GM23248 (cell line): ENCODE data around the gene CPNE9. TPM values are rescaled to one million over a fixed set of nuclear protein-coding genes. Genes with fewer than 3 reads are reported as not detected.

Experiments used
- DNase-seq: peaks from one replicate; pipeline ENCODE4 v3.0.0-alpha.2; 2015
- H2AFZ ChIP-seq: fragments of 200-600 bp; sonication (generic); 2 replicates; pipeline ENCODE4 v1.6.1; 2016; ENCODE audit warnings: antibody characterized with exemption
- H3F3A ChIP-seq: fragments of 200-600 bp; sonication (generic); 2 replicates; pipeline ENCODE4 v1.6.1; 2016; ENCODE audit warnings: mild to moderate bottlenecking, antibody characterized with exemption, mixed run types; ENCODE audit not compliant: insufficient read depth
- H3K27ac ChIP-seq: fragments of 200-600 bp; sonication (generic); 2 replicates; pipeline ENCODE4 v1.5.1; 2016; ENCODE audit warnings: mild to moderate bottlenecking
- H3K27me3 ChIP-seq: fragments of 200-600 bp; sonication (generic); replicated peaks from 2 replicates; pipeline ENCODE4 v1.6.1; 2016; ENCODE audit warnings: mild to moderate bottlenecking; ENCODE audit not compliant: insufficient read depth
- H3K36me3 ChIP-seq: fragments of 200-600 bp; sonication (generic); 2 replicates; pipeline ENCODE4 v1.6.1; 2016; ENCODE audit warnings: low read depth, mild to moderate bottlenecking
- H3K4me1 ChIP-seq: fragments of 200-600 bp; sonication (generic); 2 replicates; pipeline ENCODE4 v1.6.1; 2016; ENCODE audit warnings: mild to moderate bottlenecking; ENCODE audit not compliant: insufficient read depth
- H3K4me2 ChIP-seq: fragments of 200-600 bp; sonication (generic); one replicate; pipeline ENCODE4 v1.6.1; 2016; ENCODE audit warnings: mild to moderate bottlenecking; ENCODE audit not compliant: unreplicated experiment
- H3K4me3 ChIP-seq: fragments of 200-600 bp; sonication (generic); 2 replicates; pipeline ENCODE4 v1.5.1; 2016; ENCODE audit warnings: mild to moderate bottlenecking
- H3K79me2 ChIP-seq: fragments of 200-600 bp; sonication (generic); 2 replicates; pipeline ENCODE4 v1.6.1; 2016; ENCODE audit warnings: mild to moderate bottlenecking; ENCODE audit not compliant: insufficient read depth
- H3K9ac ChIP-seq: fragments of 200-600 bp; sonication (generic); 2 replicates; pipeline ENCODE4 v1.6.1; 2016; ENCODE audit warnings: mild to moderate bottlenecking
- H3K9me2 ChIP-seq: fragments of 200-600 bp; sonication (generic); 2 replicates; pipeline ENCODE4 v1.6.1; 2016; ENCODE audit warnings: mixed run types, mild to moderate bottlenecking, moderate library complexity; ENCODE audit not compliant: insufficient read depth
- H3K9me3 ChIP-seq: fragments of 200-600 bp; sonication (generic); one replicate; pipeline ENCODE4 v1.6.1; 2017; ENCODE audit warnings: low read depth
- H4K20me1 ChIP-seq: fragments of 200-600 bp; sonication (generic); 2 replicates; pipeline ENCODE4 v1.6.0; 2016; ENCODE audit not compliant: insufficient read depth
- EZH2 ChIP-seq: fragments of 200-600 bp; sonication (generic); IDR thresholded peaks from 2 replicates; pipeline ENCODE4 v1.6.1; 2018; ENCODE audit warnings: antibody characterized with exemption, mild to moderate bottlenecking; ENCODE audit not compliant: insufficient read depth, poor library complexity, severe bottlenecking
- EZH2phosphoT487 ChIP-seq: fragments of 200-600 bp; sonication (generic); IDR thresholded peaks from 2 replicates; pipeline ENCODE4 v1.6.1; 2018; ENCODE audit warnings: antibody characterized with exemption, moderate library complexity, mild to moderate bottlenecking, low read depth; ENCODE audit not compliant: insufficient read depth
- WGBS, 2 experiments: methylation state at CpG; one replicate each; pipeline ENCODE4 v1.1.6; 2015 to 2017; ENCODE audit warnings: low lambda C conversion rate in 2 of 2, low coverage in 1 of 2; ENCODE audit errors: missing lambda C conversion rate in 2 of 2; 5-methylcytosine and 5-hydroxymethylcytosine counted together
- in situ Hi-C: fragments of 300-500 bp; cut with MboI; formaldehyde crosslinking; loops from 2 replicates; pipeline ENCODE4 v1.15.0; 2020
- polyA plus RNA-seq: library from polyadenylated mRNA; unstranded; fragments of >200 nt; fragmentation: Nextera tagmentation; extraction: Ambion mirVana; gene quantifications from 2 replicates; pipeline ENCODE4 v1.2.1, GENCODE V29; 2016
- total RNA-seq: library from RNA; depleted of rRNA; stranded (reverse); fragments of >200 nt; shearing (Covaris generic); gene quantifications from 2 replicates; pipeline ENCODE4 v1.2.3, GENCODE V29; 2014; rRNA removed

The CPNE9 gene
- total RNA-seq (not detected in 2 replicates), polyA plus RNA-seq (not detected in 2 replicates)

GRCh38 chr3:9703736-9704346 lies at the start of gene CPNE9:
TSS of gene CPNE9 (plus strand) at chr3:9703833. CDS start at chr3:9703997, 164 bp downstream.
- Histone ChIP-seq H3K9ac (no peak within 1 kb of the TSS), H2AFZ (no peak within 1 kb of the TSS), H3K79me2 (no peaks in the 10 kb centered on the region), H3K27me3 (peaks cover 10% of the 10 kb centered on the region; the same call in 1 of the 2 replicates), H3K9me2 (no peaks in the 10 kb centered on the region), H3F3A (no peaks in the 10 kb centered on the region), H4K20me1 (no peaks in the 10 kb centered on the region), H3K4me2 (peak within 1 kb of the TSS; percentile 57), H3K36me3 (no peaks in the 10 kb centered on the region), H3K9me3 (no peaks in the 10 kb centered on the region), H3K27ac (no peak within 1 kb of the TSS), H3K4me1 (peaks cover 3% of the 10 kb centered on the region; the same call in 1 of the 2 replicates), H3K4me3 (peak within 1 kb of the TSS; percentile 58)
- WGBS, 2 experiments: 3 to 4% methylated on average over 36 to 49 of the region's 56 CpGs
- no peak for TF ChIP-seq EZH2phosphoT487
- no peak for TF ChIP-seq EZH2
- in situ Hi-C loops: no loop called here
- peak; percentile 32 for DNase-seq

GRCh38 chr3:9659849-9660248 lies 43.8 kb upstream of the CPNE9 start:
- WGBS, 2 experiments: 95 to 97% methylated on average over 4 of the region's 4 CpGs
- no peaks in the 10 kb centered on the region for H3K9me3 ChIP-seq
- H3K9me2 ChIP-seq: no peaks in the 10 kb centered on the region
- no peak overlapping the region for H3K9ac ChIP-seq
- no peak for DNase-seq
- no peak overlapping the region for H3K4me3 ChIP-seq
- no peak overlapping the region for H2AFZ ChIP-seq
- H3F3A ChIP-seq: no peaks in the 10 kb centered on the region
- H3K36me3 ChIP-seq: peaks cover 28% of the 10 kb centered on the region
- H3K27me3 ChIP-seq: no peaks in the 10 kb centered on the region
- in situ Hi-C loops: loop anchor here (25.0 kb wide), 1 partner anchor 298 kb away; the partner anchor contains the start of gene THUMPD3
- no peak overlapping the region for H3K27ac ChIP-seq
- TF ChIP-seq EZH2phosphoT487 (no peak), EZH2 (no peak)
- H4K20me1 ChIP-seq: no peaks in the 10 kb centered on the region
- H3K79me2 ChIP-seq: peaks cover 24% of the 10 kb centered on the region; the same call in 1 of the 2 replicates
- H3K4me2 ChIP-seq: no peak overlapping the region
- no peaks in the 10 kb centered on the region for H3K4me1 ChIP-seq

- H3K79me2 ChIP-seq: peaks cover 24% of the 10 kb centered on the region; the same call in 1 of the 2 replicates
- H4K20me1 ChIP-seq: no peaks in the 10 kb centered on the region
- in situ Hi-C loops: loop anchor here (25.0 kb wide), 1 partner anchor 299 kb away; the partner anchor contains the start of gene THUMPD3
- no peaks in the 10 kb centered on the region for H3K4me1 ChIP-seq
- no peaks in the 10 kb centered on the region for H3K9me2 ChIP-seq
- H3K4me2 ChIP-seq: no peak overlapping the region
- H2AFZ ChIP-seq: no peak overlapping the region
- H3K9me3 ChIP-seq: no peaks in the 10 kb centered on the region
- no peaks in the 10 kb centered on the region for H3F3A ChIP-seq
- no peak overlapping the region for H3K27ac ChIP-seq
- WGBS, 2 experiments: 57 to 63% methylated on average over 6 of the region's 6 CpGs
- DNase-seq: no peak
- H3K9ac ChIP-seq: no peak overlapping the region
- peaks cover 31% of the 10 kb centered on the region for H3K36me3 ChIP-seq
- H3K4me3 ChIP-seq: no peak overlapping the region
- H3K27me3 ChIP-seq: no peaks in the 10 kb centered on the region
- no peak for TF ChIP-seq EZH2
- no peak for TF ChIP-seq EZH2phosphoT487
Measured at GRCh38 chr3:9660972-9661371, 42.7 kb upstream of the CPNE9 start.

- Histone ChIP-seq H3K36me3 (peaks cover 34% of the 10 kb centered on the region), H3K4me1 (no peaks in the 10 kb centered on the region), H3K9me2 (no peaks in the 10 kb centered on the region), H3K27me3 (no peaks in the 10 kb centered on the region), H2AFZ (no peak overlapping the region), H3K4me2 (no peak overlapping the region), H3K9ac (no peak overlapping the region), H4K20me1 (no peaks in the 10 kb centered on the region), H3K27ac (no peak overlapping the region), H3F3A (no peaks in the 10 kb centered on the region), H3K79me2 (0 out of 2 replicates have a peak, but pooled peaks cover 5% of the 10 kb centered on the region), H3K4me3 (no peak overlapping the region), H3K9me3 (no peaks in the 10 kb centered on the region)
- in situ Hi-C loops: loop anchor here (25.0 kb wide), 1 partner anchor 302 kb away; the partner anchor contains the start of gene THUMPD3
- WGBS, 2 experiments: 98 to 99% methylated on average over 5 of the region's 5 CpGs
- TF ChIP-seq EZH2phosphoT487 (no peak), EZH2 (no peak)
- no peak for DNase-seq
Measured at GRCh38 chr3:9664119-9664751, 39.4 kb upstream of the CPNE9 start.
